GM10266 (cell line): ENCODE results near the gene HHAT.
A peak's percentile ranks its signal among the peaks of the same experiment; 100 is the strongest.

Experiments
- DNase-seq: peaks from one replicate; pipeline ENCODE4 v3.0.0; 2012; ENCODE audit errors: extremely low spot score
- CTCF ChIP-seq: IDR thresholded peaks from 2 replicates; pipeline ENCODE4 v1.5.1; 2012; ENCODE audit warnings: mild to moderate bottlenecking, low read depth; ENCODE audit not compliant: control insufficient read depth, insufficient read depth; ENCODE audit errors: missing control alignments

Gene HHAT

GRCh38 chr1:210394281-210394821 lies 65.6 kb downstream of the HHAT start:
- peak; percentile 14 for DNase-seq
- TF ChIP-seq CTCF = no peak

- no peak for DNase-seq
- no peak for TF ChIP-seq CTCF
Observed at GRCh38 chr1:210396541-210396940, 67.8 kb downstream of the HHAT start.

GRCh38 chr1:210397252-210397651 lies 68.5 kb downstream of the HHAT start:
- no peak for TF ChIP-seq CTCF

GRCh38 chr1:210397681-210398080 lies 69.0 kb downstream of the HHAT start:
- no peak for DNase-seq
- no peak for TF ChIP-seq CTCF

More at GRCh38 chr1:210397252-210397651, 68.5 kb downstream of the HHAT start:
- DNase-seq = no peak

GRCh38 chr1:210398466-210398865 lies 69.8 kb downstream of the HHAT start:
- no peak for TF ChIP-seq CTCF

GRCh38 chr1:210400043-210400840 lies 71.5 kb downstream of the HHAT start:
- TF ChIP-seq CTCF = peak; percentile 80
- DNase-seq = peak; percentile 64

More at GRCh38 chr1:210398466-210398865, 69.8 kb downstream of the HHAT start:
- no peak for DNase-seq

GRCh38 chr1:210402560-210402959 lies 73.9 kb downstream of the HHAT start:
- DNase-seq = no peak
- no peak for TF ChIP-seq CTCF
